Hematopoietic multipotent progenitor cell treated with erythropoietin and hydrocortisone succinate and interleukin-3 and kit ligand, for 15 days (in vitro differentiated cells): ENCODE measurements around the gene IL2RA.
"Not testable (repeated sequence)": the region's sequence is repeated elsewhere in the genome, so short reads cannot be mapped to it uniquely, and the experiment has no call there.

Source experiments
- DNase-seq: peaks from one replicate; pipeline ENCODE4 v3.0.0-alpha.2; 2015; ENCODE audit warnings: low spot score

IL2RA gene

GRCh38 chr10:5983774-5984173 is 78.4 kb downstream of the IL2RA start:
- DNase-seq, result no peak

- peak; percentile 67 for DNase-seq
Observed at GRCh38 chr10:5981529-5981928, 80.6 kb downstream of the IL2RA start.

- peak; percentile 32 for DNase-seq
Observed at GRCh38 chr10:5978230-5978489, 84.0 kb downstream of the IL2RA start.

- peak; percentile 93 for DNase-seq
Observed at GRCh38 chr10:5977471-5978229, 84.5 kb downstream of the IL2RA start, which contains the start of gene IL15RA. Gene IL15RA (minus strand): TSS chr10:5977543. CDS start chr10:5977492, 51 bp downstream.

- DNase-seq, result peak; percentile 61
Observed at GRCh38 chr10:5976512-5977470, 85.4 kb downstream of the IL2RA start.

- peak; percentile 60 for DNase-seq
Observed at GRCh38 chr10:5975641-5976473, 86.3 kb downstream of the IL2RA start.

- no peak for DNase-seq
Observed at GRCh38 chr10:5973069-5973468, 89.1 kb downstream of the IL2RA start.

- DNase-seq, result no peak
Observed at GRCh38 chr10:5971886-5972285, 90.3 kb downstream of the IL2RA start.

GRCh38 chr10:5971315-5971832 is 90.8 kb downstream of the IL2RA start:
- DNase-seq, result peak; percentile 91

- no peak for DNase-seq
Observed at GRCh38 chr10:5970527-5970926, 91.6 kb downstream of the IL2RA start.

- no peak for DNase-seq
Observed at GRCh38 chr10:5970066-5970465, 92.1 kb downstream of the IL2RA start.

GRCh38 chr10:5968681-5969453 is 93.3 kb downstream of the IL2RA start:
- DNase-seq, result no peak

- no peak for DNase-seq
Observed at GRCh38 chr10:5968037-5968680, 94.0 kb downstream of the IL2RA start.

- no peak for DNase-seq
Observed at GRCh38 chr10:5965266-5965665, 96.9 kb downstream of the IL2RA start.

- no peak for DNase-seq
Observed at GRCh38 chr10:5964736-5965135, 97.4 kb downstream of the IL2RA start.

GRCh38 chr10:5963591-5963990 is 98.6 kb downstream of the IL2RA start:
- DNase-seq, result no peak

GRCh38 chr10:5963071-5963470 is 99.1 kb downstream of the IL2RA start:
- DNase-seq, result no peak

GRCh38 chr10:5962358-5962940 is 99.7 kb downstream of the IL2RA start:
- not testable (repeated sequence) for DNase-seq

GRCh38 chr10:5961405-5962100 is 100.6 kb downstream of the IL2RA start:
- no peak for DNase-seq

GRCh38 chr10:5960973-5961275 is 101.2 kb downstream of the IL2RA start:
- not testable (repeated sequence) for DNase-seq
